GM19438 (cell line): ENCODE measurements around the gene BTBD16.

Experiments used
- ATAC-seq: cut with Tn5 transposase; IDR thresholded peaks from one replicate; pipeline ENCODE4 v1.9.1; 2021; ENCODE audit warnings: low read depth; ENCODE audit not compliant: unreplicated experiment

BTBD16 gene

GRCh38 chr10:122271076-122271475, at the start of gene BTBD16:
Gene BTBD16 (plus strand): TSS chr10:122271296. CDS start chr10:122275082, 3,786 bp downstream.
- no peak for ATAC-seq

- ATAC-seq = no peak
These were observed 49.1 kb upstream of the BTBD16 start for GRCh38 chr10:122221958-122222357.

- no peak for ATAC-seq
These were observed 48.5 kb upstream of the BTBD16 start for GRCh38 chr10:122222638-122223037.

DNA sequence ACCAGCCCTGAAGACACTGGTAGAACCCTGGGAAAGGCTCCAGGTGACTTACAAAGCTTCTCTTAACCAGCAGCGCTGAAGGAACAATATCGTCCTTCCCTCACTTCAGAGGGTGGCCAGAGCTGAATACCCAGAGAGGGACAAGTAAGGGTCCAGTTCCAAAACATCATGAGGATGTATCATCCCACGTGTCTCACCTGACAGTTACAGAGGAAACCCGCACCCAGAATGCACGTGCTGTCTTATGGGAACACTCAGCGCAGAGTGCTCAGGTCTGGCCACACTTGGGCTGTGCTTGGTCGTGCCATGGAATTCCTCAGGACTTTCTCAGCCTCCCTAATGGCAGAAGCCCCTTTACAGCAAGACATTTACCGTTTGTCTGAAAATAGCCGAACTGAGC, 46.9 kb upstream of the BTBD16 start:
- ATAC-seq = no peak

DNA sequence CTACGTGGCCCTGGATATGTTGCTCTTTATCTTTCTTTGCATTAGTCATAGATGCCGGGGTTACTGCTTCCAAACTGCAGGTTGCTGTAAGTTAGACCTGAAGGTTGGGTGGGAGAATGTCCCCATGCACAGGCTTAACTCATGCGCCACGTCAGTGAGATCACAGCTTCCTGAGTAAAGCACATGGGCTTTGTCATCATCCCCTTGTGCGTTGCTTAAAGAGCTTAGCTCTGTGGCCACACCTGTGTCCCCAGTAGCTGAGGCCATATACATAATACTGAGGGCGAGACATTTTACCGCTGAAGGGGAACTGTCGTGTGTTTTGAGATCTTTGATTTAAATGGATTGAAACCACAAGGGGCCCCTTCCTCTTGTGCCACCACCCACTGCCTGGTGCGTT, 45.8 kb upstream of the BTBD16 start:
- ATAC-seq = no peak

DNA sequence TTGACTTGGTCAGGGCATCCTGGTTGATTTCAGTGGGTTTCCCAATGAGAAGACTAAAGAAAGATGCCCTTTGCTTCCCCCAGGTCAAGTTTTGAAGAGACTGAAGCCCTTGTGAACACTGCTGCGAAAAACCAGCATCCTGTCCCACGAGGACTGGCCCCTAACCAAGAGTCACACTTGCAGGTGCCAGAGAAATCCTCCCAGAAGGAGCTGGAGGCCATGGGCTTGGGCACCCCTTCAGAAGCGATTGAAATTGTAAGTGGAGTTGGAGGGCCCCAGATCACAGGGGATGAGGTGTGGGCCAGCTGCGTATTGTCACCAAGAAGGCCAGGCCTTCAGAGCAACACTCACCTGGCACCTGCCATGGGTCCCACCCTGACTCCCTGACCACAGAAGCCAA, 43.3 kb upstream of the BTBD16 start:
- ATAC-seq = no peak

DNA sequence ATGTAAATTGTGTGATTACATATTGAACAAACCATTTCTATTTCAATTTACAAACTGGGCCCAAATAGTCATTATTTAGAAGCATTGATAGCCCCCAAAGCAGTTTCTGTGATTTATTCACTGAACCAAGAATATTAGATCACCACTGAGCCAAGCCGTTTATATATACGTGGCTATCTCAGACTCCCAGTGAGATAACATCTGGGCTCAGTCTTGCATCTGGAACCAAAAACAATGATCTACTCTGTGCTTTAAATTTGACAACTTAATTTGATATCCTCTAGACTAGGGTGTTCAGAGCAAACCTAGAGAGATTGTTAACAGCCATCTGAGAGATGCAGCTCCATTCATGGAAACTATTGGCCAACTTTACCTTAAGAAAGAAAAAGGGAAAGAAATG, 41.4 kb upstream of the BTBD16 start:
- ATAC-seq = no peak

DNA sequence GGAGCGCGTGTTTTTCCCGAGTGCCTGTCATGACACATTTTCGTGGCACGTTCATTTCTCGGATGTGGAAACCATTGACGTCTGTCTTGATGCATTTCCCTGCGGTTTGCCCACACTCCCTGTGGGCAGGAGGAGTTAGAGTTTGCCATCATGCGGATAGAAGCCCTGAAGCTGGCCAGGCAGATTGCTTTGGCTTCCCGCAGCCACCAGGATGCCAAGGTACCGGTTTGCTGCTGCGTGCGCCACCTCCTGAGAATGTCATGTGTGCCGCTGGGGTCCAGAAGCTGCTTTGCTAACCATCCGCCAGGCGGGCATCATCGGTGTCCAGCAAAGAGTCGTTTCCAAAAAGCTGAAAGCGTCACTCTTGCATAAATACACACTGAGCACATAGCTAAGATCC, 40.9 kb upstream of the BTBD16 start:
- ATAC-seq = no peak

DNA sequence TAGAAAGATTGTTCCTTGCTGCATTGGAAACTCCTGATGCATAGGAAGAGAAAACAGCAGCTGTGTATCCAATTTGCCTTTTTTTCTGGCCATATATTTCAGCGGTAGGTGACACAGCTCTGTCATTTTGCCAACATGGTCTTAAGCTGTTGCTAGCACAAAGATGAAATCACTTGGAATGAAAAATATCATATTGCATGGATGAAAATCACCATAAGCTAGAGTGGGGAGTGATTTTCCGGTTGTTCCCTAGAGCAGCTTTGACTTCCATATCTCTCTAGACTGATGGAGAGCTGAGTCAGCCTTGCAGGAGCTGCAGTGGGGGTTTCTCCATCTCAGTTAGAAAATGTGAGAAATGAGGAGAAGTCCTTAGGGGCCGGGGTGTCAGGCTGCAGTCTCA, 38.3 kb upstream of the BTBD16 start:
- no peak for ATAC-seq

DNA sequence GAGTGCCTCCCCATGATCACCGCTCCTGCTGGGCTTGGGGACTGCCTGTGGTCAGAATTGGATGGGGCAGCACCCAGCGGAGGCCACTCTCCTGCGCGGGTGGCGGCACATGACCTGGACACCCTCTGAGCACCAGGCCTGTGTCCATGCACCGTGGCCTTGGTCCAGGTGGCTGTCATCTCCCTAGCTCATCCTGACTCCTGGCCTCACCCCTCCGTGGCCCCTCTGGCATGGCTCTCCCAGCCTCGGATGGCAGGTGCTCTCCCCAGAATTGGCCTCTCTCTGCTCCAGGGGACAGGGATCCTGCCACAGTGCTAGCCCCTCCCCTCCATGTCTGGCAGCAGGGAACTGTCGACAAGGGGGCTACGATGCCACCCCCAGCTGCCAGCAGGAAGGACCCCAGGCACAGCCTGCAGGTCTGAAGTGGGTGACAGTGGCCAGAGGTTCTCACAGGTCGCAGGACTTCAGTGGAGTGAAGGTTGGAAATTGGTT, 37.2 kb upstream of the BTBD16 start:
- ATAC-seq = no peak

DNA sequence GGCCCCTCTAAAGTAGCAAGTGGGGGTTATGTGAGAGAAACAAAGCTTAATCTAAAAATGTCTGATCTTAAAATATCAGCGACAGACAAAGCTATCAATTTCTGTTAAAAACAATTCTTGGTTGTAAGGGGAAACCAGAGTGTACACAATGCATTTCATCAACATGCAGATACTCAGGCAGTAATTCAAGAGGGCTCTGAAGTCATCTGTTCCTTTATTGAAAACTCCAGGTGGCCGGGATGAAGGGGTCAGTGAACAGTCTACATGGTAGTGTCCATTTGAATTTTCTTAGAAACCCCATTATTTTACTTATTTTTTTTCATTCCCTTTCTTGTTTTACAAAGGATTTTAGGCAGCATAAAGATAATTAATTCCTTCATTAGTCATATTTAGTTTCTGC, 36.7 kb upstream of the BTBD16 start:
- no peak for ATAC-seq

GRCh38 chr10:122236690-122237306, 34.3 kb upstream of the BTBD16 start:
- no peak for ATAC-seq

DNA sequence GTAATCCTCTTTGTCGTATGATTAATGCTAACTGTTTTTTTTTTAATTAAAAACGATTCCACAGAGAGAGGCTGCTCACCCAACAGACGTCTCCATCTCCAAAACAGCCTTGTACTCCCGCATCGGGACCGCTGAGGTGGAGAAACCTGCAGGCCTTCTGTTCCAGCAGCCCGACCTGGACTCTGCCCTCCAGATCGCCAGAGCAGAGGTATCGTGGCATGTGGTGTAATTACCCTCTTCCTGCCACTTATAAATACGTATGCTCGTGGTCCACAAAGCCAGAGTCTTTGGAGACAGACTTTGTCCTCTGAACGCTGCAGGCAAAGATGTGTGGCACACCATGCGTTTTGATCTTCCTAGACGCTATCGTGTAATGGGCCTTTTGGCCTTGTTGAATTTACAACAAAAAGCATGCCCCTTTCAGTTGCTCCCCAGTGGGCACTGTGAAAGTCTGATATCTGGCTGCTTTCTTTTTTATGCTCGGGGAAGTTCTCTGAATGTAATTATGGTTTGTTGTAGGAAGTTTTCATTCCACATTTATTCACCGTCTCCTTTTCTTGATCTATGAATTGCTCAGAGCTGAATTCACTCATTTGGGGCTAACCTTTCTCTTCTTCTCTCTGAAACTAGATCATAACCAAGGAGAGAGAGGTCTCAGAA, 33.6 kb upstream of the BTBD16 start:
- no peak for ATAC-seq

- ATAC-seq = no peak
These were observed 31.4 kb upstream of the BTBD16 start for GRCh38 chr10:122239578-122240257.

GRCh38 chr10:122240401-122240800, 30.7 kb upstream of the BTBD16 start:
- ATAC-seq = no peak

DNA sequence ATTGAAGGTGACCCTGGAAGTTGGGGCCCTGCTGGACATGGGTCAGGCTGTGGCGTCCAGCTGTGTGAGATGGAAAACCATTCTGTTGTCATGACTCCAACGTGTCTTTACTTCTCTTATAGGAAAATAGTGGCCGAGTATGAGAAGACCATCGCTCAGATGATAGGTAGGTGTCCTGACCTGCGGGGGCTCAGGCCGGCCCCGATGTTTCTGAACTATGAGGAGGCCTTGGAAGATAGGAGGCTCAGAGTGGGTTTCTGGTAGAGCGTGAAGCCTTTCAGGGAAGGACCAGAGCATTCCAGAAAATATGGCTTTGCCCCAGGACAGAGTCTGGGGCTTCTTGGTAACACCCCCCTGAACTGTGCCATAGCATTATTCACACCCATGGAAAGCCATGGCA, 29.3 kb upstream of the BTBD16 start:
- ATAC-seq = no peak

- no peak for ATAC-seq
These were observed 27.5 kb upstream of the BTBD16 start for GRCh38 chr10:122243550-122243949.

- no peak for ATAC-seq
These were observed 26.8 kb upstream of the BTBD16 start for GRCh38 chr10:122244001-122244975.

DNA sequence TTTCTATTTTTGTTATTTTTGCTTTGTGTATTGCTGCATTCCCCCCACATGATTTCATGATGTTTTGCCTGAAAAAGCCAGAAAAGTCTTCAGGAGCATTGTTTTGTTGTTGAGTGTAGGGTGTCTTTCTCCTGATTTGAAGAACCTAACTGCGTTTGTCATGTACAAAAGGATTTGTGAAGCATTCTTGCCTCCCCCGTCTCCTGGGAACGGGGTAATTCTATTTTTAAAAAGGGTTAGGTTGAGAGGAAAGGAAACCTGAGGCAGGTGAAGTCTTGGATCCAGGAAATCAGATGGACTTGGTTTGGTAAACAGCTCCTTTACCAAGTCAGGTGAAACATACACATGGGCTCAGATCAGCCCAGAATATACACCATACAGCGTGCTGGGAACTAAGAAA, 26.0 kb upstream of the BTBD16 start:
- ATAC-seq = no peak

DNA sequence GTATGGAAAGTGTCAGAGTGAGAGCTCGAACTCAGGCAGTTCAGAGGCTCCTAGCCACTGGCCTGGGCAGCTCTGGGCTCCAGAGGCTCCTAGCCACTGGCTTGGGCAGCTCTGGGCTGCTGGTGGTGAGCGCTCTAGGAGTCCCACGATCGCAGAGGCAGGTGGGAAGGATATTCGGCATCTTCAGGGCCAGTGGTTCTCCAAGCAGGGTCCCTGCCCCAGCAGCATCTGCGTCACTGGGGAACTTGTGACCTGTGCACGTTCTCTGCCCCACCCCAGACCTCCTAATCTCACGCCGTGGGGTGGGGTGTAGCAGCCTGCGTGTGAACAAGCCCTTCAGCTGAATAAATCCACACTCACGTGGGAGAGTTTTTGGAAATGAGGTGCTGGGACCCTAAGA, 25.2 kb upstream of the BTBD16 start:
- ATAC-seq = no peak
